Chondrocyte (in vitro differentiated cells): ENCODE measurements around the gene RAB31. TPM values are rescaled to one million over a fixed set of nuclear protein-coding genes. Genes with fewer than 3 reads are reported as not detected.

Experiments
- DNase-seq: peaks from one replicate; pipeline ENCODE4 v3.0.0; 2021; ENCODE audit warnings: mixed read lengths, low spot score
- H3K27ac Mint-ChIP-seq: one replicate; pipeline ENCODE4 v1.8.0; 2021; ENCODE audit warnings: mild to moderate bottlenecking, moderate library complexity, mixed read lengths; ENCODE audit not compliant: unreplicated experiment
- H3K27me3 Mint-ChIP-seq: 2 replicates; pipeline ENCODE4 v1.8.0; 2021; ENCODE audit warnings: low read depth, mixed read lengths
- H3K36me3 Mint-ChIP-seq: 2 replicates; pipeline ENCODE4 v1.8.0; 2021; ENCODE audit warnings: low read depth, mixed read lengths
- H3K4me1 Mint-ChIP-seq: 2 replicates; pipeline ENCODE4 v1.8.0; 2021; ENCODE audit warnings: low read depth, mild to moderate bottlenecking, mixed read lengths
- H3K4me3 Mint-ChIP-seq: one replicate; pipeline ENCODE4 v1.8.0; 2021; ENCODE audit warnings: mild to moderate bottlenecking, moderate library complexity, mixed read lengths; ENCODE audit not compliant: unreplicated experiment
- H3K9me3 Mint-ChIP-seq: 2 replicates; pipeline ENCODE4 v1.8.0; 2021; ENCODE audit warnings: low read depth, mixed read lengths
- CTCF ChIP-seq: fragments of 200-600 bp; sonication (generic); IDR thresholded peaks from 2 replicates; pipeline ENCODE4 v1.5.0; 2021; ENCODE audit warnings: antibody characterized with exemption, mild to moderate bottlenecking, moderate library complexity
- total RNA-seq: library from RNA; stranded (reverse); gene quantifications from 3 replicates; pipeline ENCODE4 v1.2.1, GENCODE V29; 2021

RAB31 gene
- total RNA-seq, 1 donor from 2014 or later = 87.7 TPM

GRCh38 chr18:9817725-9818422 is 109.8 kb downstream of the RAB31 start:
- Mint-ChIP-seq H3K4me3 (no peak overlapping the region), H3K27ac (no peak overlapping the region), H3K4me1 (peaks cover 26% of the 10 kb centered on the region), H3K36me3 (peaks cover 22% of the 10 kb centered on the region), H3K9me3 (peaks cover 23% of the 10 kb centered on the region), H3K27me3 (no peaks in the 10 kb centered on the region)
- TF ChIP-seq CTCF = no peak
- no peak for DNase-seq

GRCh38 chr18:9818423-9818734 is 110.3 kb downstream of the RAB31 start:
- no peak for TF ChIP-seq CTCF
- Mint-ChIP-seq H3K9me3 (peaks cover 23% of the 10 kb centered on the region), H3K36me3 (peaks cover 22% of the 10 kb centered on the region), H3K27me3 (no peaks in the 10 kb centered on the region), H3K4me3 (no peak overlapping the region), H3K4me1 (peaks cover 22% of the 10 kb centered on the region), H3K27ac (no peak overlapping the region)
- no peak for DNase-seq

GRCh38 chr18:9820127-9820526 is 112.0 kb downstream of the RAB31 start:
- Mint-ChIP-seq H3K9me3 (peaks cover 23% of the 10 kb centered on the region), H3K4me3 (no peak overlapping the region), H3K36me3 (peaks cover 22% of the 10 kb centered on the region), H3K4me1 (peaks cover 7% of the 10 kb centered on the region), H3K27me3 (no peaks in the 10 kb centered on the region), H3K27ac (no peak overlapping the region)
- no peak for DNase-seq
- no peak for TF ChIP-seq CTCF

- no peaks in the 10 kb centered on the region for H3K27me3 Mint-ChIP-seq
- H3K4me3 Mint-ChIP-seq = no peak overlapping the region
- DNase-seq = no peak
- no peak overlapping the region for H3K27ac Mint-ChIP-seq
- no peak for TF ChIP-seq CTCF
- peaks cover 7% of the 10 kb centered on the region for H3K4me1 Mint-ChIP-seq
- peaks cover 23% of the 10 kb centered on the region for H3K9me3 Mint-ChIP-seq
- peaks cover 22% of the 10 kb centered on the region for H3K36me3 Mint-ChIP-seq
Measured at GRCh38 chr18:9820719-9821118, 112.6 kb downstream of the RAB31 start.

- H3K9me3 Mint-ChIP-seq = peaks cover 23% of the 10 kb centered on the region
- H3K4me1 Mint-ChIP-seq = peaks cover 19% of the 10 kb centered on the region
- no peak for TF ChIP-seq CTCF
- H3K27me3 Mint-ChIP-seq = no peaks in the 10 kb centered on the region
- H3K27ac Mint-ChIP-seq = no peak overlapping the region
- no peak overlapping the region for H3K4me3 Mint-ChIP-seq
- no peak for DNase-seq
- peaks cover 18% of the 10 kb centered on the region for H3K36me3 Mint-ChIP-seq
Measured at GRCh38 chr18:9822587-9823185, 114.6 kb downstream of the RAB31 start.
